WTC11 (cell line): ENCODE measurements around the gene CYREN.

ENCODE experiments used
- CBFB ChIP-seq: sonication (generic); formaldehyde crosslinking; IDR thresholded peaks from 2 replicates; pipeline ENCODE4 v1.8.1; 2022; ENCODE audit warnings: mild to moderate bottlenecking, low read depth, missing genetic modification reagents
- CREB1 ChIP-seq: sonication (generic); formaldehyde crosslinking; IDR thresholded peaks from 2 replicates; pipeline ENCODE4 v1.8.0; 2023; ENCODE audit warnings: mild to moderate bottlenecking, missing genetic modification reagents
- FOXJ3 ChIP-seq: sonication (generic); formaldehyde crosslinking; IDR thresholded peaks from 2 replicates; pipeline ENCODE4 v1.9.0; 2021; ENCODE audit warnings: missing genetic modification reagents, mild to moderate bottlenecking, borderline replicate concordance
- MYBL2 ChIP-seq: sonication (generic); formaldehyde crosslinking; IDR thresholded peaks from 2 replicates; pipeline ENCODE4 v1.8.1; 2023; ENCODE audit warnings: mild to moderate bottlenecking, moderate library complexity, missing genetic modification reagents
- NFYB ChIP-seq: sonication (generic); formaldehyde crosslinking; conservative IDR thresholded peaks from 2 replicates; pipeline ENCODE4 v1.8.0; 2022; ENCODE audit warnings: low read depth, missing genetic modification reagents
- ZNF423 ChIP-seq: fragments of 250-450 bp; sonication (Bioruptor Pico); IDR thresholded peaks from 2 replicates; pipeline ENCODE4 v2.1.2; 2022; ENCODE audit warnings: mild to moderate bottlenecking, moderate library complexity
- TF ChIP-seq, protein P1 (sequence below): fragments of 250-450 bp; sonication (Bioruptor Pico); conservative IDR thresholded peaks from 2 replicates; pipeline ENCODE4 v1.9.0; 2021; ENCODE audit warnings: mild to moderate bottlenecking
- TF ChIP-seq, protein P2 (sequence below): fragments of 200-600 bp; IDR thresholded peaks from 2 replicates; pipeline ENCODE4 v1.8.0; 2022; ENCODE audit warnings: antibody characterized with exemption
- TF ChIP-seq, protein P3 (sequence below): sonication (generic); formaldehyde crosslinking; IDR thresholded peaks from 2 replicates; pipeline ENCODE4 v1.8.1; 2023; ENCODE audit warnings: mild to moderate bottlenecking, moderate library complexity, missing genetic modification reagents
- TF ChIP-seq, protein P4 (sequence below): fragments of 250-450 bp; sonication (Bioruptor Pico); IDR thresholded peaks from 2 replicates; pipeline ENCODE4 v1.9.0; 2021; ENCODE audit warnings: moderate library complexity, mild to moderate bottlenecking, inconsistent platforms, borderline replicate concordance
- TF ChIP-seq, protein P5 (sequence below): sonication (generic); formaldehyde crosslinking; IDR thresholded peaks from 2 replicates; pipeline ENCODE4 v1.8.1; 2022; ENCODE audit warnings: low read depth, missing genetic modification reagents, borderline replicate concordance
- TF ChIP-seq, protein P6 (sequence below): sonication (generic); formaldehyde crosslinking; IDR thresholded peaks from 2 replicates; pipeline ENCODE4 v1.8.0; 2022; ENCODE audit warnings: mild to moderate bottlenecking, missing genetic modification reagents
- TF ChIP-seq, protein P7 (sequence below): fragments of 250-450 bp; sonication (Bioruptor Pico); IDR thresholded peaks from 2 replicates; pipeline ENCODE4 v1.9.0; 2021; ENCODE audit warnings: mild to moderate bottlenecking

DNA sequence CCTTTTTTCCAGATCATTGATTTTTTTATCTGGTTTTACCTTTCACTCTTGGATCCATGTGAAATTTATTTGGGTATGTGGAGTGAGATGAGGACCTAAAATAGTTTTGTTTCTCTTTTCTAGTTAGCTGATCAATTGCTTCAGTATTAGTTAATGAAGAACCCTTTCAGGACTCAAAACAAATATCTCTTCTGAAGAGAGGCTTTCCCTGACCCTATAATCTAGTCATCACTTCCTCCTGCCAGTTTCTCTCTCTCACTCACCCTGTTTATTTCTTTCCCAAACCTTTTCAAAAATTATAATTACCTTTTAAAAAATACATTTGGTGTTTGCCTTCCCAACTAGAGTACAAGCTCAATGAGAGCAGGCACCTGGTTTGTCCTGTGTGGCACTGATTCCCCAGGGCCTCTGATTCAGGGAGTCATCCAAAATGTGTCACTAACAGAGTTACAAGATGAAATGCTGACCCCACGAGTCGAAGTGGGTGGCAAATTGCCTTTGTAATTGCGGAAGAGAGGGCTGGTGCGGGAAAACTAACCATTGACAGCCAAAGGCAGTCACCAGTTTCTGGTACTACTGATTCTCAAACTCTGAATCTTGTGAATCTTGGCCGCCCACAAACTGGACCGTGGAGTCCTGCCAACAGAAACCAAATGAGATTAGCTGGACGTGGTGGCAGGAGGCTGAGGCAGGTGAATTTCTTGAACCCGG lies 20.3 kb downstream of the CYREN start:
- TF ChIP-seq NFYB (CRISPR knock-in tag) (no peak), MYBL2 (no peak), FOXJ3 (CRISPR knock-in tag) (no peak), CBFB (CRISPR knock-in tag) (no peak), CREB1 (CRISPR knock-in tag) (no peak), ZNF423 (CRISPR knock-in tag) (no peak)
- TF ChIP-seq, protein P1, sequence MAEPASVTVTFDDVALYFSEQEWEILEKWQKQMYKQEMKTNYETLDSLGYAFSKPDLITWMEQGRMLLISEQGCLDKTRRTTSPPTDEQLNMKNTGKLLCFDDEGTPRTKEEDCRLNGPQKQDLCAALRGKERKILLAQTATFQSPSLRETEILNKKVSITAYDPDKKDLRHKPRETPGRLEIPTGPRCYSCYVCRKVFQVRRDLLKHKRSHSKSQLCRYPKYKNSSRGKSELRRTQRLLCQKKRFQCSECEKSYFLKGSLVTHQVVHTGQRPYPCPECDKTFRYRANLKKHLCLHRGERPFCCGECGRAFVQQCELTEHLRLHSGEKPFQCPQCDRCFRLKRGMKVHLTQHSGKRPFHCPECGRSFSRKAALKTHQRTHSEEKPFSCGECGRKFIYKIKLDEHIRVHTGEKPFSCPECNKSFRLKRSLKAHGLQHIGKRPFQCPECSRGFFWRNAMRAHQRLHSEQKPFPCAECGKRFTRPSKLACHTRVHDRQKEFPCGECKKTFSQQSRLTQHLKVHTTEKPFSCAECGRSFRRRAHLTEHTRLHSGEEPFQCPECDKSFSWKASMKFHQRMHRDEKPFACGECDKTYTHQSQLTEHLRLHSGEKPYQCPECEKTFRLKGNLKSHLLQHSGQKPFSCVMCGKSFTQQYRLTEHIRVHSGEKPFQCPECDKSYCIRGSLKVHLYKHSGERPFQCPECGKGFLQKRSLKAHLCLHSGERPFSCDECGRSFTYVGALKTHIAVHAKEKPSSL = no peak
- TF ChIP-seq, protein P2, sequence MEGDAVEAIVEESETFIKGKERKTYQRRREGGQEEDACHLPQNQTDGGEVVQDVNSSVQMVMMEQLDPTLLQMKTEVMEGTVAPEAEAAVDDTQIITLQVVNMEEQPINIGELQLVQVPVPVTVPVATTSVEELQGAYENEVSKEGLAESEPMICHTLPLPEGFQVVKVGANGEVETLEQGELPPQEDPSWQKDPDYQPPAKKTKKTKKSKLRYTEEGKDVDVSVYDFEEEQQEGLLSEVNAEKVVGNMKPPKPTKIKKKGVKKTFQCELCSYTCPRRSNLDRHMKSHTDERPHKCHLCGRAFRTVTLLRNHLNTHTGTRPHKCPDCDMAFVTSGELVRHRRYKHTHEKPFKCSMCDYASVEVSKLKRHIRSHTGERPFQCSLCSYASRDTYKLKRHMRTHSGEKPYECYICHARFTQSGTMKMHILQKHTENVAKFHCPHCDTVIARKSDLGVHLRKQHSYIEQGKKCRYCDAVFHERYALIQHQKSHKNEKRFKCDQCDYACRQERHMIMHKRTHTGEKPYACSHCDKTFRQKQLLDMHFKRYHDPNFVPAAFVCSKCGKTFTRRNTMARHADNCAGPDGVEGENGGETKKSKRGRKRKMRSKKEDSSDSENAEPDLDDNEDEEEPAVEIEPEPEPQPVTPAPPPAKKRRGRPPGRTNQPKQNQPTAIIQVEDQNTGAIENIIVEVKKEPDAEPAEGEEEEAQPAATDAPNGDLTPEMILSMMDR = no peak
- TF ChIP-seq, protein P3, sequence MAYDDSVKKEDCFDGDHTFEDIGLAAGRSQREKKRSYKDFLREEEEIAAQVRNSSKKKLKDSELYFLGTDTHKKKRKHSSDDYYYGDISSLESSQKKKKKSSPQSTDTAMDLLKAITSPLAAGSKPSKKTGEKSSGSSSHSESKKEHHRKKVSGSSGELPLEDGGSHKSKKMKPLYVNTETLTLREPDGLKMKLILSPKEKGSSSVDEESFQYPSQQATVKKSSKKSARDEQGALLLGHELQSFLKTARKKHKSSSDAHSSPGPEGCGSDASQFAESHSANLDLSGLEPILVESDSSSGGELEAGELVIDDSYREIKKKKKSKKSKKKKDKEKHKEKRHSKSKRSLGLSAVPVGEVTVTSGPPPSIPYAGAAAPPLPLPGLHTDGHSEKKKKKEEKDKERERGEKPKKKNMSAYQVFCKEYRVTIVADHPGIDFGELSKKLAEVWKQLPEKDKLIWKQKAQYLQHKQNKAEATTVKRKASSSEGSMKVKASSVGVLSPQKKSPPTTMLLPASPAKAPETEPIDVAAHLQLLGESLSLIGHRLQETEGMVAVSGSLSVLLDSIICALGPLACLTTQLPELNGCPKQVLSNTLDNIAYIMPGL = no peak
- TF ChIP-seq, protein P4, sequence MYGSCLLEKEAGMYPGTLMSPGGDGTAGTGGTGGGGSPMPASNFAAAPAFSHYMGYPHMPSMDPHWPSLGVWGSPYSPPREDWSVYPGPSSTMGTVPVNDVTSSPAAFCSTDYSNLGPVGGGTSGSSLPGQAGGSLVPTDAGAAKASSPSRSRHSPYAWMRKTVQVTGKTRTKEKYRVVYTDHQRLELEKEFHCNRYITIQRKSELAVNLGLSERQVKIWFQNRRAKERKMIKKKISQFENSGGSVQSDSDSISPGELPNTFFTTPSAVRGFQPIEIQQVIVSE = no peak
- TF ChIP-seq, protein P5, sequence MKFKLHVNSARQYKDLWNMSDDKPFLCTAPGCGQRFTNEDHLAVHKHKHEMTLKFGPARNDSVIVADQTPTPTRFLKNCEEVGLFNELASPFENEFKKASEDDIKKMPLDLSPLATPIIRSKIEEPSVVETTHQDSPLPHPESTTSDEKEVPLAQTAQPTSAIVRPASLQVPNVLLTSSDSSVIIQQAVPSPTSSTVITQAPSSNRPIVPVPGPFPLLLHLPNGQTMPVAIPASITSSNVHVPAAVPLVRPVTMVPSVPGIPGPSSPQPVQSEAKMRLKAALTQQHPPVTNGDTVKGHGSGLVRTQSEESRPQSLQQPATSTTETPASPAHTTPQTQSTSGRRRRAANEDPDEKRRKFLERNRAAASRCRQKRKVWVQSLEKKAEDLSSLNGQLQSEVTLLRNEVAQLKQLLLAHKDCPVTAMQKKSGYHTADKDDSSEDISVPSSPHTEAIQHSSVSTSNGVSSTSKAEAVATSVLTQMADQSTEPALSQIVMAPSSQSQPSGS (CRISPR knock-in tag) = no peak
- TF ChIP-seq, protein P6, sequence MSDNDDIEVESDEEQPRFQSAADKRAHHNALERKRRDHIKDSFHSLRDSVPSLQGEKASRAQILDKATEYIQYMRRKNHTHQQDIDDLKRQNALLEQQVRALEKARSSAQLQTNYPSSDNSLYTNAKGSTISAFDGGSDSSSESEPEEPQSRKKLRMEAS = no peak
- TF ChIP-seq, protein P7, sequence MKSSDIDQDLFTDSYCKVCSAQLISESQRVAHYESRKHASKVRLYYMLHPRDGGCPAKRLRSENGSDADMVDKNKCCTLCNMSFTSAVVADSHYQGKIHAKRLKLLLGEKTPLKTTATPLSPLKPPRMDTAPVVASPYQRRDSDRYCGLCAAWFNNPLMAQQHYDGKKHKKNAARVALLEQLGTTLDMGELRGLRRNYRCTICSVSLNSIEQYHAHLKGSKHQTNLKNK (CRISPR knock-in tag) = no peak
